BLaER1 (cell line): ENCODE data around the gene RBM3.

Experiments used
- H3K27ac ChIP-seq: shearing (Covaris generic); formaldehyde crosslinking; 2 replicates; pipeline ENCODE4 v1.8.1; 2022
- H3K27me3 ChIP-seq: shearing (Covaris generic); formaldehyde crosslinking; 2 replicates; pipeline ENCODE4 v1.8.1; 2022
- H3K36me3 ChIP-seq: shearing (Covaris generic); formaldehyde crosslinking; 2 replicates; pipeline ENCODE4 v1.8.1; 2022
- H3K4me1 ChIP-seq: shearing (Covaris generic); formaldehyde crosslinking; 2 replicates; pipeline ENCODE4 v1.8.1; 2022
- H3K4me2 ChIP-seq: shearing (Covaris generic); formaldehyde crosslinking; 2 replicates; pipeline ENCODE4 v1.8.1; 2022
- H3K4me3 ChIP-seq: shearing (Covaris generic); formaldehyde crosslinking; 2 replicates; pipeline ENCODE4 v1.8.1; 2022
- H3K9ac ChIP-seq: shearing (Covaris generic); formaldehyde crosslinking; 2 replicates; pipeline ENCODE4 v1.8.1; 2022
- H3K9me3 ChIP-seq: shearing (Covaris generic); formaldehyde crosslinking; 2 replicates; pipeline ENCODE4 v1.8.1; 2022
- H4K20me1 ChIP-seq: shearing (Covaris generic); formaldehyde crosslinking; 2 replicates; pipeline ENCODE4 v1.8.1; 2022
- Cebpa-rat ChIP-seq: shearing (Covaris generic); IDR thresholded peaks from 2 replicates; pipeline ENCODE4 v1.8.1; 2022

The RBM3 gene

DNA sequence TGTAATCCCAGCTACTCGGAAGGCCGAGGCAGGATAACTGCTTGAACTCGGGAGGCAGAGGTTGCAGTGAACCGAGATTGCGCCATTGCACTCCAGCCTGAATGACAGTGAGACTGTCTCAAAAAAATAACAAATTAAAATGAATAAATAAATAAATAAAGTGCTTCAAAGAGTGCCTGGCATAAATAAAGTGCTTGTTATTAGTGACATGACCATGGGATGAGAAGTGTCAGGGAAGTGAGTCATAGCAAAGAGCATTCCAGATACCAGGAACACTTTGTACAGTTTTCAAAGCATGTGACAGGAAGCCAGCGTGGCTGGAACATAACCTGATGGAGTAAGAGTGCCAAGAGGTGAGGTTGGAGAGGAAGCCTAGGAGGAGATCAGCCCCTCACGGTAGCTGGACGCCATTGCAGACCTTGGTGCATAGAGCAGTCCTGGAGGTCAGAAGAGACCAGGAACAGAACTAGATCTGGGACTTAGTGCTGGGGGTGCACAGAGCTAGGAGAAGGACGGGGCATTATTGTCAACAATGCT is 17.0 kb downstream of the RBM3 start:
- Histone ChIP-seq H3K4me2 (no peak overlapping the region), H4K20me1 (no peaks in the 10 kb centered on the region), H3K27ac (no peak overlapping the region), H3K4me1 (peaks cover 17% of the 10 kb centered on the region), H3K9ac (no peak overlapping the region), H3K9me3 (no peaks in the 10 kb centered on the region), H3K27me3 (peaks cover 24% of the 10 kb centered on the region; the same call in 1 of the 2 replicates), H3K36me3 (no peaks in the 10 kb centered on the region), H3K4me3 (no peak overlapping the region)
- TF ChIP-seq Cebpa-rat = no peak

DNA sequence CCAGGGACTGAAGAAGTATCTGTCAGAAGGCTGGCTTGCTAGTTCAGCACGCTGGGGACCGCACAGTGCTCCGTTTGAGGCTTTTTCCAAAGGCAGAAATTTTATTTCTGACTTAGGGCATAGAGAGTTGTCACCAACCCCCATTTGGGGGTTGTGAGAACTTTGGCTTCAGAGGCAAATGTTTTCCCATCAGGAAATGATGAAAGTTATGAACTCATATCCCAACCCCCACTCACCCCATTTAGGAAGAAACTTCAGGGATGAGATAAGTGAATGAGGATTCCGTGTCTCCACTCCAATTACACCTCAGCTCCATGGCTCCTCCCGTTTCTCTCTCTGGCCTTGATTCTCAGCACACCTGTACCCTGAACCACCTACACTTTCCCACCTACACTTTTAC is 18.7 kb downstream of the RBM3 start:
- no peak for TF ChIP-seq Cebpa-rat
- Histone ChIP-seq H3K9me3 (no peaks in the 10 kb centered on the region), H3K4me1 (peaks cover 24% of the 10 kb centered on the region), H3K27ac (no peak overlapping the region), H3K36me3 (no peaks in the 10 kb centered on the region), H4K20me1 (no peaks in the 10 kb centered on the region), H3K9ac (no peak overlapping the region), H3K4me2 (no peak overlapping the region), H3K27me3 (peaks cover 12% of the 10 kb centered on the region; the same call in 1 of the 2 replicates), H3K4me3 (no peak overlapping the region)

DNA sequence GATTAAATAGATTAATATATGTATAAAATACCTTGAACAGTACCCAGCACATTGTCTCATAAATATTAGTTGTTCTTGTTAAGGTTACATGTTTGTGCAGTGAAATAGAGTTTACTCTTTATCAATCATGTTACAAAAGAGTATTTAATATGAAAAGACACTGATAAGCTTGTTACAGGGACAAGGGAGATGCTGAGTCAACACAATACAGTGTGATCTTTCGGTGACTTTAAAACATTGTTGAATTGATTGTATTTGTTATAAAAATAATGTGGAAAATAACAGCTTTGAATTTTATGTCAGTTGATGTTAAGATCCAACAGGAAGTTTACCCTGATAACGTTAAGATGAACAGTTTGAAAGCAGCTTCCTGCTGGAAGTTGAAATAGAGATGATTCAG is 21.6 kb downstream of the RBM3 start:
- H4K20me1 ChIP-seq = no peaks in the 10 kb centered on the region
- no peak overlapping the region for H3K4me3 ChIP-seq
- TF ChIP-seq Cebpa-rat = no peak
- 0 out of 2 replicates have a peak, but pooled peaks cover 3% of the 10 kb centered on the region for H3K27me3 ChIP-seq
- H3K9me3 ChIP-seq = no peaks in the 10 kb centered on the region
- no peak overlapping the region for H3K9ac ChIP-seq
- peak overlapping the region; percentile 62 for H3K27ac ChIP-seq
- peaks cover 22% of the 10 kb centered on the region for H3K36me3 ChIP-seq
- H3K4me1 ChIP-seq = peaks cover 29% of the 10 kb centered on the region
- peak overlapping the region; percentile 70 for H3K4me2 ChIP-seq

DNA sequence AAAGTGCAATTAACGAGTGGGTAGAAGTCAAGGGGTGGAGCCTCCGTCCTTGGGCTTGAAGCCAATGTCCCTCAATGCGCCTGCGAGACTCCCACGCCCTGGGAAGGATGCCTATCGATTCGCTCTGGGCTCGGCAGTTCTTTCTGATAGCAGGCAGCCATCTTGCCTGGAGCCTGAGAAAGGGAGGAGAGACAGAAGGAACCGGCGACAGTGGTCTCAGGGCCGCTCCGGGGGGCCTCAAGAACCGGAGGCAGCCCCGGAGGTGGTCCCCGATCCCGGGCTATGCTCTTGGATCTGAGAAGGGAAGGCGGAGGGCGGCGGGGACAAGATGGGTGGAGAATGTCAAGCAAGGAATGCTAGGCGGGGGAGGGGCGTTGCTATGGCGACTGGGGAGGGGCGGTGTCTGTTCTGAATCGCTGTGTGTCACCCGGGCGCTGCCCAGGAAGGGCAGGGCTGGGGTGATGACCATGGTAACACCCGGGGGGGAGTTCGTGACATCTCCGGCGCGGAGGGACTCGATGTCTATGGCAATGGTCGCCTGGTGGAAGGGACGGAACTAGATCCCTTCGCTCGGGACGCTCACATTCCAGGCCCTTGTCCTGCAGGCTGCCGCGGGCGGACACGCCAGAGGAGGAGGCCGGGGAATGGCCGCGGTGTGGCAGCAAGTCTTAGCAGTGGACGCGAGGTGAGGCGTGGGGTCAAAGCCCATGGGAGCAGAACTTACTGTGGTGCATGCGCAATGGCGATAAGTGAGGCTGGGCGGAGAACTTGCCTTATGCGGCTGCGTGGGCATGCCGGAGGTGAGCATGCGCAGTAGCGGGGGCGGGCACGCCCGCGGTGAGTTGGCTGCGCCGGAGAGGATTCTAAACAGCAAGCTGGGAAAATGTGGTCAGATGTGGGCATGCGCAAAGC is 23.3 kb downstream of the RBM3 start, which contains the start of gene WDR13:
WDR13 (plus strand) TSS at position 140 of the 912 bp plus-strand sequence; CDS start at position 645, 505 bp downstream.
- no peak for TF ChIP-seq Cebpa-rat
- Histone ChIP-seq H3K36me3 (peaks cover 39% of the 10 kb centered on the region), H3K9me3 (no peaks in the 10 kb centered on the region), H3K27me3 (no peaks in the 10 kb centered on the region), H3K4me1 (peaks cover 29% of the 10 kb centered on the region), H3K4me3 (peak within 1 kb of the TSS; percentile 77), H3K27ac (peak within 1 kb of the TSS; percentile 89), H3K9ac (peak within 1 kb of the TSS; percentile 86), H3K4me2 (peak within 1 kb of the TSS; percentile 70), H4K20me1 (no peaks in the 10 kb centered on the region)

DNA sequence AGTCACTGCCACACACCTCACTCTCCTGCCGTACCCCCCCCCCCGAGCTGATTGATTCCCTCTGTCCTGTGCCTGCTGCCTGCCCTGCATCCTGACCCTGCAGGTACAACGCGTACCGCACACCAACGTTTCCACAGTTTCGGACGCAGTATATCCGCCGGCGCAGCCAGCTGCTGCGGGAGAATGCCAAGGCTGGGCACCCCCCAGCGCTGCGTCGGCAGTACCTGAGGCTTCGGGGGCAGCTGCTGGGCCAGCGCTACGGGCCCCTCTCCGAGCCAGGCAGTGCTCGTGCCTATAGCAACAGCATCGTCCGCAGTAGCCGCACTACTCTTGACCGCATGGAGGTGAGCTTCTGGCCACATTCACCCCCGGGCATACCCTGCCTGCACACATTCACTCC is 24.3 kb downstream of the RBM3 start:
- TF ChIP-seq Cebpa-rat = no peak
- Histone ChIP-seq H3K9ac (0 out of 2 replicates have a peak overlapping the region, but pooled peaks have one; percentile 86), H3K27me3 (0 out of 2 replicates have a peak, but pooled peaks cover under 1% of the 10 kb centered on the region), H4K20me1 (no peaks in the 10 kb centered on the region), H3K4me3 (peak overlapping the region; percentile 77), H3K9me3 (no peaks in the 10 kb centered on the region), H3K4me1 (peaks cover 29% of the 10 kb centered on the region), H3K27ac (no peak overlapping the region), H3K36me3 (peaks cover 47% of the 10 kb centered on the region), H3K4me2 (peak overlapping the region; percentile 70)

- Histone ChIP-seq H3K36me3 (peaks cover 53% of the 10 kb centered on the region), H4K20me1 (no peaks in the 10 kb centered on the region), H3K4me3 (no peak overlapping the region), H3K9me3 (no peaks in the 10 kb centered on the region), H3K27me3 (peaks cover 8% of the 10 kb centered on the region; the same call in 1 of the 2 replicates), H3K4me1 (peaks cover 29% of the 10 kb centered on the region), H3K27ac (no peak overlapping the region), H3K9ac (no peak overlapping the region), H3K4me2 (no peak overlapping the region)
- TF ChIP-seq Cebpa-rat = no peak
These were observed 25.1 kb downstream of the RBM3 start for GRCh38 chrX:48599341-48599740.

DNA sequence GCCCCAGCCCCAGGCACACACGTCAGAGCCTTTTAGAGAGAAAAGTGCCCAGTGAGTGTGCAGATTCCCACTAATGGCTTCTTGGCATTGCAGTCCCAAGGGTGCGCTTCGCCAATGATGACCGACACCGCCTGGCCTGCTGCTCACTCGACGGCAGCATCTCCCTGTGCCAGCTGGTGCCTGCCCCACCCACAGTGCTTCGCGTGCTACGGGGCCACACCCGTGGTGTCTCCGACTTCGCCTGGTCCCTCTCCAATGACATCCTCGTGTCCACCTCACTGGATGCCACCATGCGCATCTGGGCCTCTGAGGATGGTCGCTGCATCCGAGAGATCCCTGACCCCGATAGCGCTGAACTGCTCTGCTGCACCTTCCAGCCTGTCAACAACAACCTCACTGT is 25.9 kb downstream of the RBM3 start:
- Histone ChIP-seq H3K27me3 (peaks cover 12% of the 10 kb centered on the region; the same call in 1 of the 2 replicates), H3K9me3 (no peaks in the 10 kb centered on the region), H4K20me1 (no peaks in the 10 kb centered on the region), H3K4me3 (no peak overlapping the region), H3K4me2 (no peak overlapping the region), H3K36me3 (peaks cover 61% of the 10 kb centered on the region), H3K4me1 (peaks cover 23% of the 10 kb centered on the region), H3K27ac (no peak overlapping the region), H3K9ac (no peak overlapping the region)
- no peak for TF ChIP-seq Cebpa-rat

DNA sequence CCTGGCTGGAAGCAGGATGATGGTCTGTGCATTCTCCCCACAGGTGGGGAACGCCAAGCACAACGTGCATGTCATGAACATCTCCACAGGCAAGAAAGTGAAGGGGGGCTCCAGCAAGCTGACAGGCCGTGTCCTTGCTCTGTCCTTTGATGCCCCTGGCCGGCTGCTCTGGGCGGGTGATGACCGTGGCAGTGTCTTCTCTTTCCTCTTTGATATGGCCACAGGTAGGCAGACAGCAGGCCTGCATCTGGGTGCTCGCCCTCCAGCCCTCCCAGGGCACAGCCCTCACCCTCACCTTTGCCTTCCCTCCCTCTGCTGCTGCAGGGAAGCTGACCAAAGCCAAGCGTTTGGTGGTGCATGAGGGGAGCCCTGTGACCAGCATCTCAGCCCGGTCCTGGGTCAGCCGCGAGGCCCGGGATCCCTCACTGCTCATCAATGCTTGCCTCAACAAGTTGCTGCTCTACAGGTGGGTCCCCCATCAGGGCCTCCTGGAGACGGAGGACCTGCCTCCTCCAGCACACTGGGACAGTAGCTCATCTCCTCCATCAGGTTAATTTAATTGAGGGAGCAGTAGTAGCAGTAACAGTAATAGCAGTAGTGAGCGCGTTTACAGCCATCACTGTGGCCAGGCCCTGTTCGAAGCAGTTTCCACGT is 27.6 kb downstream of the RBM3 start:
- no peak for TF ChIP-seq Cebpa-rat

GRCh38 chrX:48604701-48605100 is 30.4 kb downstream of the RBM3 start:
- Histone ChIP-seq H3K27ac (no peak overlapping the region), H3K4me2 (no peak overlapping the region), H3K4me3 (no peak overlapping the region), H3K4me1 (no peaks in the 10 kb centered on the region), H3K27me3 (peaks cover 12% of the 10 kb centered on the region; the same call in 1 of the 2 replicates), H3K9me3 (no peaks in the 10 kb centered on the region), H3K36me3 (peaks cover 50% of the 10 kb centered on the region), H4K20me1 (no peaks in the 10 kb centered on the region), H3K9ac (no peak overlapping the region)
- TF ChIP-seq Cebpa-rat = no peak

More for the DNA sequence above, 27.6 kb downstream of the RBM3 start:
- Histone ChIP-seq H3K9ac (no peak overlapping the region), H4K20me1 (no peaks in the 10 kb centered on the region), H3K9me3 (no peaks in the 10 kb centered on the region), H3K27me3 (peaks cover 12% of the 10 kb centered on the region; the same call in 1 of the 2 replicates), H3K4me2 (no peak overlapping the region), H3K4me1 (peaks cover 7% of the 10 kb centered on the region), H3K36me3 (peaks cover 62% of the 10 kb centered on the region), H3K27ac (no peak overlapping the region), H3K4me3 (no peak overlapping the region)
